SK-N-SH (cell line): Measurements from ENCODE around the gene RAI1. TPM values are rescaled to one million over a fixed set of nuclear protein-coding genes. Genes with fewer than 3 reads are reported as not detected.

Experiments used
- CTCF ChIA-PET: fragments of 300-600, 350-600 bp; formaldehyde crosslinking; extraction: SDS; loops from one replicate; lab custom pipeline; 2021; lab: Yijun Ruan, JAX
- POLR2A ChIA-PET: fragments of 350-600 bp; sonication (Branson Sonifier 250); formaldehyde crosslinking; extraction: SDS; loops from one replicate; lab custom pipeline; 2020; ENCODE audit warnings: antibody characterized with exemption, inconsistent platforms; lab: Yijun Ruan, JAX
- DNase-seq: peaks from one replicate; pipeline ENCODE4 v3.0.0; 2012
- H2AFZ ChIP-seq: fragments of 200-600 bp; sonication (generic); 2 replicates; pipeline ENCODE4 v1.8.1; 2016; ENCODE audit warnings: antibody characterized with exemption, mild to moderate bottlenecking, low read depth
- H3F3A ChIP-seq: fragments of 200-600 bp; sonication (generic); replicated peaks from 2 replicates; pipeline ENCODE3; 2016; ENCODE audit warnings: antibody characterized with exemption, mild to moderate bottlenecking; ENCODE audit not compliant: insufficient read depth
- H3K27ac ChIP-seq, 2 experiments: fragments of 200-500 bp in 1 of 2; fragments of 200-600 bp in 1 of 2; sonication (Bioruptor generic) in 1 of 2; sonication (generic), shearing (Covaris generic) in 1 of 2; 2 replicates each; pipeline versions ENCODE4 v1.5.1 to v1.6.1; 2014 to 2016; ENCODE audit warnings: low read depth in 2 of 2, inconsistent platforms in 1 of 2, low read length in 1 of 2, mild to moderate bottlenecking in 1 of 2, mixed read lengths in 1 of 2
- H3K27me3 ChIP-seq: fragments of 200-600 bp; sonication (generic), shearing (Covaris generic); 2 replicates; pipeline ENCODE4 v1.6.1; 2016; ENCODE audit warnings: mixed run types; ENCODE audit not compliant: insufficient read depth
- H3K36me3 ChIP-seq, 2 experiments: fragments of 200-500 bp in 1 of 2; fragments of 200-600 bp in 1 of 2; sonication (Bioruptor generic) in 1 of 2; sonication (generic) in 1 of 2; replicated peaks in 1 of 2; 2 replicates each; pipeline versions ENCODE3 to v1.5.1; 2014 to 2016; ENCODE audit warnings: low read length in 1 of 2, mild to moderate bottlenecking in 1 of 2; ENCODE audit not compliant: insufficient read depth in 2 of 2, control insufficient read depth in 1 of 2
- H3K4me1 ChIP-seq, 2 experiments: fragments of 200-500 bp in 1 of 2; fragments of 200-600 bp in 1 of 2; sonication (Bioruptor generic) in 1 of 2; sonication (generic), shearing (Covaris generic) in 1 of 2; 2 replicates each; pipeline versions ENCODE4 v1.5.1 to v1.6.1; 2014 to 2016; ENCODE audit warnings: low read depth in 1 of 2, low read length in 1 of 2, mixed run types in 1 of 2; ENCODE audit not compliant: insufficient read depth in 2 of 2, control insufficient read depth in 1 of 2
- H3K4me2 ChIP-seq: fragments of 200-600 bp; sonication (generic), shearing (Covaris generic); 2 replicates; pipeline ENCODE4 v1.6.1; 2017; ENCODE audit warnings: mixed run types
- H3K4me3 ChIP-seq, 2 experiments: fragments of 200-500 bp in 1 of 2; fragments of 200-600 bp in 1 of 2; sonication (Bioruptor generic) in 1 of 2; sonication (generic), shearing (Covaris generic) in 1 of 2; 2 replicates each; pipeline versions ENCODE4 v1.5.1 to v1.8.1; 2014 to 2016; ENCODE audit warnings: low read depth in 2 of 2, inconsistent platforms in 1 of 2, low read length in 1 of 2, mild to moderate bottlenecking in 1 of 2, mixed read lengths in 1 of 2, moderate library complexity in 1 of 2
- H3K79me2 ChIP-seq: fragments of 200-600 bp; sonication (generic); 2 replicates; pipeline ENCODE4 v1.8.1; 2017; ENCODE audit warnings: mild to moderate bottlenecking; ENCODE audit not compliant: insufficient read depth
- H3K9ac ChIP-seq: fragments of 200-600 bp; sonication (generic); 2 replicates; pipeline ENCODE4 v1.6.1; 2017; ENCODE audit warnings: mixed run types
- H3K9me2 ChIP-seq: fragments of 200-600 bp; sonication (generic); 2 replicates; pipeline ENCODE4 v1.6.1; 2017; ENCODE audit warnings: mixed run types
- H3K9me3 ChIP-seq: fragments of 200-600 bp; sonication (generic); 2 replicates; pipeline ENCODE4 v1.6.1; 2017; ENCODE audit warnings: mixed run types, mild to moderate bottlenecking, moderate library complexity
- H4K20me1 ChIP-seq: fragments of 200-600 bp; sonication (generic); 2 replicates; pipeline ENCODE4 v1.6.1; 2017; ENCODE audit warnings: mild to moderate bottlenecking, mixed run types; ENCODE audit not compliant: insufficient read depth
- GABPA ChIP-seq: IDR thresholded peaks from 2 replicates; pipeline ENCODE4 v1.4.0; 2012; ENCODE audit warnings: low read depth, mild to moderate bottlenecking
- MEF2A ChIP-seq: IDR thresholded peaks from 2 replicates; pipeline ENCODE4 v1.4.0; 2012; ENCODE audit warnings: low read depth, borderline replicate concordance
- POLR2AphosphoS5 ChIP-seq: IDR thresholded peaks from 2 replicates; pipeline ENCODE4 v1.6.1; 2012; ENCODE audit warnings: low read depth, low read length
- RAD21 ChIP-seq: IDR thresholded peaks from 2 replicates; pipeline ENCODE4 v1.6.1; 2012; ENCODE audit warnings: mild to moderate bottlenecking, low read length
- TAF1 ChIP-seq: IDR thresholded peaks from 2 replicates; pipeline ENCODE4 v1.6.1; 2012; ENCODE audit warnings: low read depth, mild to moderate bottlenecking, low read length, moderate library complexity, borderline replicate concordance
- WGBS: methylation state at CpG from one replicate; pipeline ENCODE4 v1.1.6; 2017; ENCODE audit warnings: low lambda C conversion rate; 5-methylcytosine and 5-hydroxymethylcytosine counted together
- polyA plus RNA-seq, 3 experiments: library from polyadenylated mRNA; depleted of rRNA; stranded (reverse); fragments of >200 nt; gene quantifications; 2 replicates each; pipeline ENCODE4 v1.2.3, GENCODE V29; 2012
- TF ChIP-seq, protein P1 (sequence below): IDR thresholded peaks from 2 replicates; pipeline ENCODE4; 2012
- TF ChIP-seq, protein P2 (sequence below): fragments of 150-350 bp; IDR thresholded peaks from 2 replicates; pipeline ENCODE4 v1.6.1; 2016; ENCODE audit warnings: mild to moderate bottlenecking, low read depth, low read length
- TF ChIP-seq, protein P3 (sequence below): IDR thresholded peaks from 2 replicates; pipeline ENCODE4 v1.6.1; 2012; ENCODE audit warnings: mild to moderate bottlenecking, low read depth, low read length, moderate library complexity

Gene RAI1
- polyA plus RNA-seq, 1 of the 3 experiments (the other 2 are of a cell fraction) = 4.7 TPM

DNA sequence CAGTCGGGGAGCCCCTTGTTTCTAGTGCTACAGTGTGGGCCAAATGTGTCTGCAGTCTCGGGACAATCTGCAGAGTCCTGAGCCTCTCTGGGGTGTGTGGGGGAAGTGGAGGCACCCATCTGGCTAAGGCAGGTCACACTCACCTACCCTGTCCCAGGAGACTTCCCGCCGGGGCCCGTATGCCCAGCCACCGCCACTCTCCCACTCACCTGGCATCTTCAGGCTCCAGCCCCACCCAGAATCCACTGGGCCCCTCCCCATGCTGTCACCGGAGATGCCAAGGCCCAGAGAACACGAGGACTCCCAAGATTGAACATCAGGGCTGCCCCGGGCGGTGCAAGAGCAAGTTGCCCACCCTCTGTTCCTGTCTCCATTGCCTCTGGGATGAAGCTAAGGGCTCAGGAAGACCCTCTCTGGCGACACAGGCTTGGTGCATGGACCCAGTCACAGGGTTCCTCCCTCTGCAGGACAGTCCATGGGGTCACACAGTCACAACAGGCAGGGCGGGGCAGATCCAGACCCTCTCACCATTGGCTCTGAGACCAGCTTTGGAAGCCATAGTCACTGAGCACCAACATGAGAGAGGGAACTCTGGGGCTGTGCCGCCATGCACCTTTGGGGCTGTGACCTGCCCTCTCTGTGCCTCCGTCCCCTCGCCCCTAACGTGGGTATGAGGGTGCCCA lies 117.5 kb downstream of the RAI1 start (continued):
- no peak for TF ChIP-seq TAF1
- no peak for TF ChIP-seq MEF2A
- TF ChIP-seq, protein P1, sequence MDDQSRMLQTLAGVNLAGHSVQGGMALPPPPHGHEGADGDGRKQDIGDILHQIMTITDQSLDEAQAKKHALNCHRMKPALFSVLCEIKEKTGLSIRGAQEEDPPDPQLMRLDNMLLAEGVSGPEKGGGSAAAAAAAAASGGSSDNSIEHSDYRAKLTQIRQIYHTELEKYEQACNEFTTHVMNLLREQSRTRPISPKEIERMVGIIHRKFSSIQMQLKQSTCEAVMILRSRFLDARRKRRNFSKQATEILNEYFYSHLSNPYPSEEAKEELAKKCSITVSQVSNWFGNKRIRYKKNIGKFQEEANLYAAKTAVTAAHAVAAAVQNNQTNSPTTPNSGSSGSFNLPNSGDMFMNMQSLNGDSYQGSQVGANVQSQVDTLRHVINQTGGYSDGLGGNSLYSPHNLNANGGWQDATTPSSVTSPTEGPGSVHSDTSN = no peak
- TF ChIP-seq, protein P2, sequence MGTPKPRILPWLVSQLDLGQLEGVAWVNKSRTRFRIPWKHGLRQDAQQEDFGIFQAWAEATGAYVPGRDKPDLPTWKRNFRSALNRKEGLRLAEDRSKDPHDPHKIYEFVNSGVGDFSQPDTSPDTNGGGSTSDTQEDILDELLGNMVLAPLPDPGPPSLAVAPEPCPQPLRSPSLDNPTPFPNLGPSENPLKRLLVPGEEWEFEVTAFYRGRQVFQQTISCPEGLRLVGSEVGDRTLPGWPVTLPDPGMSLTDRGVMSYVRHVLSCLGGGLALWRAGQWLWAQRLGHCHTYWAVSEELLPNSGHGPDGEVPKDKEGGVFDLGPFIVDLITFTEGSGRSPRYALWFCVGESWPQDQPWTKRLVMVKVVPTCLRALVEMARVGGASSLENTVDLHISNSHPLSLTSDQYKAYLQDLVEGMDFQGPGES = no peak
- no peak for TF ChIP-seq POLR2AphosphoS5
- no peak for TF ChIP-seq GABPA

DNA sequence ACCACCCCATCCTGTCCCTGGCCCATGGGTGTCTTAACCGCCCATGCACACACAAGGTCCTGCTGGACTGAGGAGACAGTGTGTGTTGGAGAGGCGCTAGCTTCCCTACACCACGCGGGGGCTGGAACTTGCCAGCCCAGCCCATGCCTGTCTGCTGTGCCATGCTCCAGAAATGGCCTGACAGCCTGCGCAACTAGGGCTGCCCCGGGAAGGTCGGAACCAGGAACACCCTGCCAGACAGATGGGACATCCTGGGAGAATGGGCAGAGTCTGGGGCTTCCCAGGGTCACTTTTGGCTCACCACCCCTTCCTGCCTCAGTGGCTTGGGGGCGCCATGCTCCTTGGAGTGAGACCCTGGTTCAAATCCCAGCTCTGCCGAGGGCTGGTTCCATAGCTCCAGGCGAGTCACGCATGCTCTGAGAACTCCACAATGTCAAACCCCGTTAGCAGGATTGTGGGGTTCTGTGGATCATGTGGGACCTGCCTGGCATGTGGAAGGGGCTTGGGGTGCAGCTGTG lies 119.3 kb downstream of the RAI1 start:
- Histone ChIP-seq H3K9ac (no peak overlapping the region), H3F3A (no peaks in the 10 kb centered on the region), H3K9me2 (no peaks in the 10 kb centered on the region), H3K9me3 (no peaks in the 10 kb centered on the region), H3K4me3 (no peak overlapping the region), H3K27me3 (no peaks in the 10 kb centered on the region), H2AFZ (no peak overlapping the region), H3K4me2 (no peak overlapping the region), H3K27ac (no peak overlapping the region; a peak in 1 of 4 replicates), H3K4me1 (peaks cover 0 to 8% of the 10 kb centered on the region in 2 experiments; a peak in 1 of 4 replicates), H4K20me1 (peaks cover 14% of the 10 kb centered on the region; the same call in 1 of the 2 replicates), H3K36me3 (peaks cover 9 to 54% of the 10 kb centered on the region in 2 experiments), H3K79me2 (no peaks in the 10 kb centered on the region)
- no peak for DNase-seq
- CTCF ChIA-PET = interaction anchor here (0.7 to 3.0 kb wide), 5 partner anchors 10 to 233 kb away, joined by 3 to 13 read pairs (median 6); partner anchors contain the start of gene RAI1
- POLR2A ChIA-PET = interaction anchor here (1.0 kb wide), 1 partner anchor 36 kb away, joined by 3 read pairs; the partner anchor contains the start of gene SREBF1
- TF ChIP-seq, protein P3, sequence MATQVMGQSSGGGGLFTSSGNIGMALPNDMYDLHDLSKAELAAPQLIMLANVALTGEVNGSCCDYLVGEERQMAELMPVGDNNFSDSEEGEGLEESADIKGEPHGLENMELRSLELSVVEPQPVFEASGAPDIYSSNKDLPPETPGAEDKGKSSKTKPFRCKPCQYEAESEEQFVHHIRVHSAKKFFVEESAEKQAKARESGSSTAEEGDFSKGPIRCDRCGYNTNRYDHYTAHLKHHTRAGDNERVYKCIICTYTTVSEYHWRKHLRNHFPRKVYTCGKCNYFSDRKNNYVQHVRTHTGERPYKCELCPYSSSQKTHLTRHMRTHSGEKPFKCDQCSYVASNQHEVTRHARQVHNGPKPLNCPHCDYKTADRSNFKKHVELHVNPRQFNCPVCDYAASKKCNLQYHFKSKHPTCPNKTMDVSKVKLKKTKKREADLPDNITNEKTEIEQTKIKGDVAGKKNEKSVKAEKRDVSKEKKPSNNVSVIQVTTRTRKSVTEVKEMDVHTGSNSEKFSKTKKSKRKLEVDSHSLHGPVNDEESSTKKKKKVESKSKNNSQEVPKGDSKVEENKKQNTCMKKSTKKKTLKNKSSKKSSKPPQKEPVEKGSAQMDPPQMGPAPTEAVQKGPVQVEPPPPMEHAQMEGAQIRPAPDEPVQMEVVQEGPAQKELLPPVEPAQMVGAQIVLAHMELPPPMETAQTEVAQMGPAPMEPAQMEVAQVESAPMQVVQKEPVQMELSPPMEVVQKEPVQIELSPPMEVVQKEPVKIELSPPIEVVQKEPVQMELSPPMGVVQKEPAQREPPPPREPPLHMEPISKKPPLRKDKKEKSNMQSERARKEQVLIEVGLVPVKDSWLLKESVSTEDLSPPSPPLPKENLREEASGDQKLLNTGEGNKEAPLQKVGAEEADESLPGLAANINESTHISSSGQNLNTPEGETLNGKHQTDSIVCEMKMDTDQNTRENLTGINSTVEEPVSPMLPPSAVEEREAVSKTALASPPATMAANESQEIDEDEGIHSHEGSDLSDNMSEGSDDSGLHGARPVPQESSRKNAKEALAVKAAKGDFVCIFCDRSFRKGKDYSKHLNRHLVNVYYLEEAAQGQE = no peak
- TF ChIP-seq RAD21 = no peak
- 87% methylated on average over 4 of the region's 12 CpGs for WGBS
